Psoas muscle (tissue), 8 donors: ENCODE data around the gene KCNMA1. TPM values are rescaled to one million over a fixed set of nuclear protein-coding genes. Genes with fewer than 3 reads are reported as not detected.

Source experiments
- ATAC-seq, 4 donors: fragments of 200-7000 bp; cut with Tn5 transposase; one replicate each; pipeline ENCODE4 v1.9.1; 2020; ENCODE audit warnings: moderate library complexity in 3 of 4, mild to moderate bottlenecking in 2 of 4
- DNase-seq, 2 donors: peaks; one replicate each; pipeline ENCODE4 v3.0.0-alpha.2; 2020
- H3K27ac ChIP-seq: fragments of 200-600 bp; one replicate; pipeline ENCODE4 v1.8.0; 2022
- H3K27me3 ChIP-seq, 3 donors: fragments of 200-600 bp in 1 of 3; one replicate each; pipeline versions ENCODE4 v1.6.1 to v1.8.0; 2013 to 2022; ENCODE audit warnings: low read length in 2 of 3, mild to moderate bottlenecking in 2 of 3, moderate library complexity in 1 of 3; ENCODE audit not compliant: insufficient read depth in 3 of 3
- H3K36me3 ChIP-seq, 2 donors: fragments of 200-600 bp in 1 of 2; one replicate each; pipeline versions ENCODE4 v1.6.1 to v1.8.0; 2013 to 2022; ENCODE audit warnings: low read depth in 1 of 2, mild to moderate bottlenecking in 1 of 2, moderate library complexity in 1 of 2; ENCODE audit not compliant: insufficient read depth in 1 of 2
- H3K4me1 ChIP-seq: fragments of 200-600 bp; one replicate; pipeline ENCODE4 v1.8.0; 2022
- H3K4me3 ChIP-seq: fragments of 200-600 bp; one replicate; pipeline ENCODE4 v1.8.0; 2022; ENCODE audit warnings: mild to moderate bottlenecking
- H3K9me3 ChIP-seq: fragments of 200-600 bp; one replicate; pipeline ENCODE4 v1.8.0; 2022
- WGBS, 3 donors: extraction: QIAGEN DNeasy Blood & Tissue Kit; methylation state at CpG; one replicate each; pipeline versions ENCODE4 v1.1.6 to v1.1.7; 2013; 5-methylcytosine and 5-hydroxymethylcytosine counted together
- intact Hi-C, 2 donors: fragments of 100-400 bp; cut with DNase I; formaldehyde crosslinking; loops; one replicate each; pipeline versions ENCODE4 v1.11.0 to v1.14.2; 2022
- polyA plus RNA-seq, 3 donors: library from polyadenylated mRNA; stranded (reverse); fragments of 200-250 nt; gene quantifications; one replicate each; pipeline ENCODE4 v1.2.3, GENCODE V29; 2013
- total RNA-seq, 4 donors: library from RNA; stranded (reverse); fragmentation: NEBNext Ultra II Directional in 2 of 4; extraction: Animal tissue kit (Norgen Biotek cat#: 25700) in 2 of 4; gene quantifications; one replicate each; pipeline versions ENCODE4 v1.2.1 to v1.2.4, GENCODE V29; 2021 to 2023
- TF ChIP-seq, protein P1 (sequence below): fragments of 200-600 bp; IDR thresholded peaks from one replicate; pipeline ENCODE4 v1.8.0; 2022; ENCODE audit warnings: antibody characterized with exemption
- donor health status: healthy with polysubstance abuse.
- donor health status: DM: no; HTN: no; CAD: no; lungs with moderate emphysema.
- donor health status: Bipolar disorder and iron deficiency.
- donor health status: healthy.
- donor health status: DM: yes; HTN: yes; CAD: no.
- donor health status: DM: no; HTN: no; CAD: no.
- donor health status: DM: no; HTN: no; CAD: no.
- donor health status: DM: yes; HTN: yes; CAD: no.

Gene KCNMA1
- total and polyA plus RNA-seq, 7 donors, result 7.9 to 53.0 (median 41.9) TPM

- intact Hi-C loops, result no loop called here
- TF ChIP-seq, protein P1, sequence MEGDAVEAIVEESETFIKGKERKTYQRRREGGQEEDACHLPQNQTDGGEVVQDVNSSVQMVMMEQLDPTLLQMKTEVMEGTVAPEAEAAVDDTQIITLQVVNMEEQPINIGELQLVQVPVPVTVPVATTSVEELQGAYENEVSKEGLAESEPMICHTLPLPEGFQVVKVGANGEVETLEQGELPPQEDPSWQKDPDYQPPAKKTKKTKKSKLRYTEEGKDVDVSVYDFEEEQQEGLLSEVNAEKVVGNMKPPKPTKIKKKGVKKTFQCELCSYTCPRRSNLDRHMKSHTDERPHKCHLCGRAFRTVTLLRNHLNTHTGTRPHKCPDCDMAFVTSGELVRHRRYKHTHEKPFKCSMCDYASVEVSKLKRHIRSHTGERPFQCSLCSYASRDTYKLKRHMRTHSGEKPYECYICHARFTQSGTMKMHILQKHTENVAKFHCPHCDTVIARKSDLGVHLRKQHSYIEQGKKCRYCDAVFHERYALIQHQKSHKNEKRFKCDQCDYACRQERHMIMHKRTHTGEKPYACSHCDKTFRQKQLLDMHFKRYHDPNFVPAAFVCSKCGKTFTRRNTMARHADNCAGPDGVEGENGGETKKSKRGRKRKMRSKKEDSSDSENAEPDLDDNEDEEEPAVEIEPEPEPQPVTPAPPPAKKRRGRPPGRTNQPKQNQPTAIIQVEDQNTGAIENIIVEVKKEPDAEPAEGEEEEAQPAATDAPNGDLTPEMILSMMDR, result no peak
- 76 to 78% (median 77%) methylated on average over 7 of the region's 7 CpGs for WGBS, 3 donors
- DNase-seq, result no peak
- Histone ChIP-seq H3K27me3 (no peaks in the 10 kb centered on the region), H3K4me3 (no peak overlapping the region), H3K9me3 (no peaks in the 10 kb centered on the region), H3K4me1 (no peaks in the 10 kb centered on the region), H3K36me3 (peaks cover 0 to 5% of the 10 kb centered on the region in 2 donors), H3K27ac (no peak overlapping the region)
- no peak for ATAC-seq
These were observed 560.2 kb downstream of the KCNMA1 start for GRCh38 chr10:77077316-77077945.

DNA sequence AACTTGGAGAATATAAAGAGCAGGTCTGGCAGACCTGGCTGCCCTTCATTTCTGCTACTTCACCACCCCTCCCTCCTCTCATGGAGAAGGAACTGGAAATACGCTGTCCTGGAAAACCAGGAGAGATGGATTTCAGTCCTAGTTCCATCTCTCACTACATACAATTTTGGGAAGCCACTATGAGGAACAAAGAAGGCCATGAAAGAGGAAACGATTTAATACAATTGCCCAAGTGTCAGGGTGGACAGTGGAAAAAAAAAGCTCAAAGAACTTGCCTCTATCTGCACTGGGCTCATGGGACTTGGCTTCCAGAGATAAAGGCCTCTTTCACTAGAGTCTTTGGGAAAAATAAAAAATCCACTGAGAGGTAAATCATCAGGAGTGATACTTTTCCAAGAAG lies 561.7 kb downstream of the KCNMA1 start:
- no peak overlapping the region for H3K4me3 ChIP-seq
- H3K9me3 ChIP-seq, result no peaks in the 10 kb centered on the region
- ATAC-seq (no peak), DNase-seq (no peak)
- H3K36me3 ChIP-seq, result peaks cover 0 to 13% of the 10 kb centered on the region in 2 donors
- no peak overlapping the region for H3K27ac ChIP-seq
- intact Hi-C loops, result no loop called here
- H3K4me1 ChIP-seq, result no peaks in the 10 kb centered on the region
- TF ChIP-seq, protein P1, result no peak
- H3K27me3 ChIP-seq, result no peaks in the 10 kb centered on the region
- WGBS, 3 donors, result 78 to 88% (median 84%) methylated on average over 2 of the region's 2 CpGs

GRCh38 chr10:77074104-77074624 lies 563.4 kb downstream of the KCNMA1 start:
- WGBS, 3 donors, result 77 to 88% (median 80%) methylated on average over 2 of the region's 2 CpGs

DNA sequence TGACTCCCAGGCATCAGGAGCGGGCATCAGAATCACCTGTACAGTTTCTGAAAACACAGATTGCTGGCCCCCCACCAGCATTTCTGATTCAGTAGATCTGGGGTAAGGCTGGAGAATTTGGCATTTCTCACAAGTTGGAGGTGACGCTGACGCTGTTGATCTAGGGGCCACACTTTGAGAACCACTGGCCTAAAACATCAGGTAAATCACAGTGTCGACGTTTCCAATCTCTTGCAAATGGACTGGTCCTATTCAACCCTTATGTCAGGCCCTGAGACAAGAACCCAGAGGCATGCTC lies 564.0 kb downstream of the KCNMA1 start:
- Histone ChIP-seq H3K4me1 (no peaks in the 10 kb centered on the region), H3K36me3 (peaks cover 0 to 16% of the 10 kb centered on the region in 2 donors), H3K4me3 (no peak overlapping the region), H3K9me3 (no peaks in the 10 kb centered on the region), H3K27me3 (no peaks in the 10 kb centered on the region), H3K27ac (no peak overlapping the region)
- ATAC-seq (no peak), DNase-seq (no peak)
- 92 to 96% (median 94%) methylated on average over 5 of the region's 5 CpGs for WGBS, 3 donors
- intact Hi-C loops, result no loop called here
- TF ChIP-seq, protein P1, result no peak

More at GRCh38 chr10:77074104-77074624, 563.4 kb downstream of the KCNMA1 start:
- H3K36me3 ChIP-seq, result peaks cover 0 to 16% of the 10 kb centered on the region in 2 donors
- no peaks in the 10 kb centered on the region for H3K9me3 ChIP-seq
- H3K4me3 ChIP-seq, result no peak overlapping the region
- TF ChIP-seq, protein P1, result no peak
- H3K4me1 ChIP-seq, result no peaks in the 10 kb centered on the region
- intact Hi-C loops, result no loop called here
- H3K27me3 ChIP-seq, result no peaks in the 10 kb centered on the region
- DNase-seq (no peak), ATAC-seq (no peak)
- no peak overlapping the region for H3K27ac ChIP-seq
